Measurements from ENCODE around the gene VIL1. TPM values are rescaled to one million over a fixed set of nuclear protein-coding genes. Genes with fewer than 3 reads are reported as not detected.

The VIL1 gene
- total and polyA plus RNA-seq, 2 donors (not counting 1 experiment from before 2014, with no cell fraction given), result not detected

DNA sequence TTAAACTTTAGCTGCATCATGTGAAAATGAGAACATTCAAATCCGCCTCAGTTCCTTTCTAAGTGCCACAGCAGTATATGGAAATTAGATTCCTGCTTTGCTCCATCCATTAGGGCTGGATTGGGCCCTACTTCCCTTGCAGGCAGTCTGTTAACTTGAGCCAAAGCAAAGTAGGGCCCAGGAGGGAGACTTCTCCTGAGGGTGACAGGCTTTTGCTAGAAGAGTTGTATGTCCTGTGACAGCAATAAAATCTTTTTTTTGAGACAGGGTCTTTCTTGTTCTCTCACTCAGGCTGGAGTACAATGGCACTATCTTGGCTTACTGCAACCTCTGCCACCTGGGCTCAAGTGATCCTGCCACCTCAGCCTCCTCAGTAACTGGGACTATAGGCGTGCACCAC is 28.1 kb downstream of the VIL1 start:
- H3K79me2 ChIP-seq (ENCODE audit: control insufficient read depth, insufficient read depth, low read length), result no peaks in the 10 kb centered on the region
- H3K4me2 ChIP-seq (ENCODE audit: extremely low read depth, insufficient read depth, low read length), result no peak overlapping the region
- H3K4me1 ChIP-seq (ENCODE audit: control insufficient read depth, extremely low read depth, insufficient read depth, low read length), result peaks cover 3% of the 10 kb centered on the region
- no peaks in the 10 kb centered on the region for H3K36me3 ChIP-seq (ENCODE audit: control insufficient read depth, insufficient read depth, low read length)
- H2AFZ ChIP-seq (ENCODE audit: low read length), result no peak overlapping the region
- H4K20me1 ChIP-seq (ENCODE audit: control insufficient read depth, extremely low read depth, insufficient read depth, low read length), result no peaks in the 10 kb centered on the region
- no peak for TF ChIP-seq EZH2 (IDR thresholded peaks at IDR 0.05; ENCODE audit: low read length, missing control alignments)
- TF ChIP-seq, protein P1, sequence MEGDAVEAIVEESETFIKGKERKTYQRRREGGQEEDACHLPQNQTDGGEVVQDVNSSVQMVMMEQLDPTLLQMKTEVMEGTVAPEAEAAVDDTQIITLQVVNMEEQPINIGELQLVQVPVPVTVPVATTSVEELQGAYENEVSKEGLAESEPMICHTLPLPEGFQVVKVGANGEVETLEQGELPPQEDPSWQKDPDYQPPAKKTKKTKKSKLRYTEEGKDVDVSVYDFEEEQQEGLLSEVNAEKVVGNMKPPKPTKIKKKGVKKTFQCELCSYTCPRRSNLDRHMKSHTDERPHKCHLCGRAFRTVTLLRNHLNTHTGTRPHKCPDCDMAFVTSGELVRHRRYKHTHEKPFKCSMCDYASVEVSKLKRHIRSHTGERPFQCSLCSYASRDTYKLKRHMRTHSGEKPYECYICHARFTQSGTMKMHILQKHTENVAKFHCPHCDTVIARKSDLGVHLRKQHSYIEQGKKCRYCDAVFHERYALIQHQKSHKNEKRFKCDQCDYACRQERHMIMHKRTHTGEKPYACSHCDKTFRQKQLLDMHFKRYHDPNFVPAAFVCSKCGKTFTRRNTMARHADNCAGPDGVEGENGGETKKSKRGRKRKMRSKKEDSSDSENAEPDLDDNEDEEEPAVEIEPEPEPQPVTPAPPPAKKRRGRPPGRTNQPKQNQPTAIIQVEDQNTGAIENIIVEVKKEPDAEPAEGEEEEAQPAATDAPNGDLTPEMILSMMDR (conservative IDR thresholded peaks at IDR 0.05 in 1 of 2, IDR thresholded peaks at IDR 0.05 in 1 of 2; ENCODE audit: low read depth in 1 of 2, low read length in 2 of 2), result no peak
- no peaks in the 10 kb centered on the region for H3K9me3 ChIP-seq (ENCODE audit: control insufficient read depth, insufficient read depth, low read depth, low read length)
- no peak for DNase-seq (ENCODE audit: low read depth in 2 of 2)
- no peaks in the 10 kb centered on the region for H3K27me3 ChIP-seq (ENCODE audit: control insufficient read depth, insufficient read depth, low read length)
- H3K9ac ChIP-seq (ENCODE audit: insufficient read depth, low read length), result no peak overlapping the region
- no peak overlapping the region for H3K27ac ChIP-seq (ENCODE audit: insufficient read depth, low read length)
- H3K4me3 ChIP-seq (replicated peaks in 1 of 4; ENCODE audit: control extremely low read depth in 1 of 4, insufficient read depth in 1 of 4, low read depth in 3 of 4, low read length in 4 of 4), result no peak overlapping the region

DNA sequence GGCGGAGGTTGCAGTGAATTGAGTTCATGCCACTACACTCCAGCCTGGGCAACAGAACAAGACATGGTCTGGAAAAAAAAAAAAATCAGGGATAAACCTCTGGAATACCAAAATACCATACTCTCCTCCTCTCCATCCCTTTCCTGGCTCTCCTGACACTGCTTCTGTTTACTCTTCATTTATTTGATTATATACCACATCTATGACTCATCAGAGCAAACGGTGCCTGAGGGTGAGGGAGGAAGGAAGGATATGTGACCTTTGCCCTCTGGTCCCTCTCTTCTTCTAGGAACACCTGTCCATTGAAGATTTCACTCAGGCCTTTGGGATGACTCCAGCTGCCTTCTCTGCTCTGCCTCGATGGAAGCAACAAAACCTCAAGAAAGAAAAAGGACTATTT is 30.0 kb downstream of the VIL1 start:
- H3K9ac ChIP-seq (ENCODE audit: insufficient read depth, low read length), result no peak overlapping the region
- no peaks in the 10 kb centered on the region for H4K20me1 ChIP-seq (ENCODE audit: control insufficient read depth, extremely low read depth, insufficient read depth, low read length)
- TF ChIP-seq, protein P1 (conservative IDR thresholded peaks at IDR 0.05 in 1 of 2, IDR thresholded peaks at IDR 0.05 in 1 of 2; ENCODE audit: low read depth in 1 of 2, low read length in 2 of 2), result no peak
- TF ChIP-seq EZH2 (IDR thresholded peaks at IDR 0.05; ENCODE audit: low read length, missing control alignments), result no peak
- peak; percentile 4 to 14 for DNase-seq (ENCODE audit: low read depth in 2 of 2)
- no peaks in the 10 kb centered on the region for H3K9me3 ChIP-seq (ENCODE audit: control insufficient read depth, insufficient read depth, low read depth, low read length)
- no peak overlapping the region for H2AFZ ChIP-seq (ENCODE audit: low read length)
- no peak overlapping the region for H3K4me3 ChIP-seq (replicated peaks in 1 of 4; ENCODE audit: control extremely low read depth in 1 of 4, insufficient read depth in 1 of 4, low read depth in 3 of 4, low read length in 4 of 4)
- no peaks in the 10 kb centered on the region for H3K27me3 ChIP-seq (ENCODE audit: control insufficient read depth, insufficient read depth, low read length)
- peaks cover 3% of the 10 kb centered on the region for H3K4me1 ChIP-seq (ENCODE audit: control insufficient read depth, extremely low read depth, insufficient read depth, low read length)
- H3K36me3 ChIP-seq (ENCODE audit: control insufficient read depth, insufficient read depth, low read length), result no peaks in the 10 kb centered on the region
- H3K79me2 ChIP-seq (ENCODE audit: control insufficient read depth, insufficient read depth, low read length), result no peaks in the 10 kb centered on the region
- H3K4me2 ChIP-seq (ENCODE audit: extremely low read depth, insufficient read depth, low read length), result no peak overlapping the region
- H3K27ac ChIP-seq (ENCODE audit: insufficient read depth, low read length), result no peak overlapping the region

DNA sequence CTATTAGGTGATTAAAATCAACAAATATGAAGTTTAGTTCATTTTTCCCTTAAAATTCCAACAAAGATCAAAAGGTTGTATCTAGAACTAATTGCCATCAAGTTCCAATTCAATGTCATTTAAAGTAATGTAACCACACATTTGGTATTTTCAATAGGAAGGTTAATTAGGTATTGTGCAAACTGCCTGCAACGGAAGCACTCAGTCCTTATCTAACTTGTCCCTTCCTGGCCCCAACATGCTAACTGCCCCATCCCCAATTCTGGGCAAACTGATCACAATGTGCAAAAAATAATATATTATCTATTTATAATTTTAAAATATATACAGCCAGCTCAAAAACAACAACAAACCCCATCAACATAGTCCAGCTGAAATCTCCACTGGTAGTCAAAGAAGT is 33.2 kb downstream of the VIL1 start:
- H3K27ac ChIP-seq (ENCODE audit: insufficient read depth, low read length), result no peak overlapping the region
- no peaks in the 10 kb centered on the region for H3K9me3 ChIP-seq (ENCODE audit: control insufficient read depth, insufficient read depth, low read depth, low read length)
- H2AFZ ChIP-seq (ENCODE audit: low read length), result no peak overlapping the region
- H3K79me2 ChIP-seq (ENCODE audit: control insufficient read depth, insufficient read depth, low read length), result no peaks in the 10 kb centered on the region
- H3K4me3 ChIP-seq (replicated peaks in 1 of 4; ENCODE audit: control extremely low read depth in 1 of 4, insufficient read depth in 1 of 4, low read depth in 3 of 4, low read length in 4 of 4), result no peak overlapping the region
- no peak for TF ChIP-seq EZH2 (IDR thresholded peaks at IDR 0.05; ENCODE audit: low read length, missing control alignments)
- TF ChIP-seq, protein P1 (conservative IDR thresholded peaks at IDR 0.05 in 1 of 2, IDR thresholded peaks at IDR 0.05 in 1 of 2; ENCODE audit: low read depth in 1 of 2, low read length in 2 of 2), result no peak
- no peak for DNase-seq (ENCODE audit: low read depth in 2 of 2)
- H3K4me2 ChIP-seq (ENCODE audit: extremely low read depth, insufficient read depth, low read length), result no peak overlapping the region
- no peaks in the 10 kb centered on the region for H3K27me3 ChIP-seq (ENCODE audit: control insufficient read depth, insufficient read depth, low read length)
- H4K20me1 ChIP-seq (ENCODE audit: control insufficient read depth, extremely low read depth, insufficient read depth, low read length), result no peaks in the 10 kb centered on the region
- H3K36me3 ChIP-seq (ENCODE audit: control insufficient read depth, insufficient read depth, low read length), result peaks cover 2% of the 10 kb centered on the region
- peaks cover 3% of the 10 kb centered on the region for H3K4me1 ChIP-seq (ENCODE audit: control insufficient read depth, extremely low read depth, insufficient read depth, low read length)
- no peak overlapping the region for H3K9ac ChIP-seq (ENCODE audit: insufficient read depth, low read length)
